Urinary bladder (tissue), 4 donors: Measurements from ENCODE around the gene SLC49A3. TPM values are rescaled to one million over a fixed set of nuclear protein-coding genes. Genes with fewer than 3 reads are reported as not detected.

ENCODE experiments used
- DNase-seq: peaks from one replicate; pipeline ENCODE4 v3.0.0-alpha.2; 2015; ENCODE audit errors: extremely low spot score
- H3K27ac ChIP-seq: one replicate; pipeline ENCODE4 v1.5.1; 2013; ENCODE audit warnings: low read depth, mild to moderate bottlenecking, moderate library complexity
- H3K36me3 ChIP-seq: one replicate; pipeline ENCODE4 v1.6.1; 2013; ENCODE audit warnings: mild to moderate bottlenecking, moderate library complexity; ENCODE audit not compliant: insufficient read depth
- H3K4me1 ChIP-seq: one replicate; pipeline ENCODE4 v1.6.1; 2013; ENCODE audit warnings: mild to moderate bottlenecking, moderate library complexity; ENCODE audit not compliant: insufficient read depth
- H3K4me3 ChIP-seq: one replicate; pipeline ENCODE4 v1.5.1; 2013; ENCODE audit warnings: low read depth, low read length
- WGBS: extraction: QIAGEN DNeasy Blood & Tissue Kit; methylation state at CpG from one replicate; pipeline ENCODE4 v1.1.7; 2013; 5-methylcytosine and 5-hydroxymethylcytosine counted together
- polyA plus RNA-seq: library from polyadenylated mRNA; stranded (reverse); fragments of 200-250 nt; gene quantifications from one replicate; pipeline ENCODE4 v1.2.3, GENCODE V29; 2013
- total RNA-seq: library from RNA; depleted of rRNA; stranded (reverse); fragments of >200 nt; gene quantifications from one replicate; pipeline ENCODE4 v1.2.3, GENCODE V29; 2014
- donor health status: healthy with polysubstance abuse.
- donor health status: healthy.

Gene SLC49A3
- total and polyA plus RNA-seq, 2 donors, result 2.1 to 7.9 TPM

DNA sequence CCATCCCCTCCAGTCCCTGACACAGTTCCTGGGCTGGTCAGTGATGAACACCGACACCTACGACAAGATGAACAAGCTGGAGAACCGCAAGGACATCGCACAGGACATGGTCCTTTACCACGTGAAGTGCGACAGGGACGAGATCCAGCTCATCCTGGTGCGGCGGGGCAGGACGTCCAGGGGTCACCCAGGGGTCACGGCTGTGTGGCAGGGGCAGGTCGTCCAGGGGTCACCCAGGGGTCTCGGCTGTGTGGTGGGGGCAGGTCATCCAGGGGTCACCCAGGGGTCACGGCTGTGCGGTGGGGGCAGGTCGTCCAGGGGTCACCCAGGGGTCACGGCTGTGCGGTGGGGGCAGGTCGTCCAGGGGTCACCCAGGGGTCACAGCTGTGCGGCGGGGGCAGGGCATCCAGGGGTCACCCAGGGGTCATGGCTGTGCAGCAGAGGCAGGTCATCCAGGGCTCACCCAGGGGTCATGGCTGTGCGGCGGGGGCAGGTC is 31.6 kb downstream of the SLC49A3 start:
- Histone ChIP-seq H3K36me3 (no peaks in the 10 kb centered on the region), H3K4me3 (no peak overlapping the region), H3K27ac (no peak overlapping the region), H3K4me1 (no peaks in the 10 kb centered on the region)
- 78% methylated on average over 23 of the region's 23 CpGs for WGBS
- no peak for DNase-seq

DNA sequence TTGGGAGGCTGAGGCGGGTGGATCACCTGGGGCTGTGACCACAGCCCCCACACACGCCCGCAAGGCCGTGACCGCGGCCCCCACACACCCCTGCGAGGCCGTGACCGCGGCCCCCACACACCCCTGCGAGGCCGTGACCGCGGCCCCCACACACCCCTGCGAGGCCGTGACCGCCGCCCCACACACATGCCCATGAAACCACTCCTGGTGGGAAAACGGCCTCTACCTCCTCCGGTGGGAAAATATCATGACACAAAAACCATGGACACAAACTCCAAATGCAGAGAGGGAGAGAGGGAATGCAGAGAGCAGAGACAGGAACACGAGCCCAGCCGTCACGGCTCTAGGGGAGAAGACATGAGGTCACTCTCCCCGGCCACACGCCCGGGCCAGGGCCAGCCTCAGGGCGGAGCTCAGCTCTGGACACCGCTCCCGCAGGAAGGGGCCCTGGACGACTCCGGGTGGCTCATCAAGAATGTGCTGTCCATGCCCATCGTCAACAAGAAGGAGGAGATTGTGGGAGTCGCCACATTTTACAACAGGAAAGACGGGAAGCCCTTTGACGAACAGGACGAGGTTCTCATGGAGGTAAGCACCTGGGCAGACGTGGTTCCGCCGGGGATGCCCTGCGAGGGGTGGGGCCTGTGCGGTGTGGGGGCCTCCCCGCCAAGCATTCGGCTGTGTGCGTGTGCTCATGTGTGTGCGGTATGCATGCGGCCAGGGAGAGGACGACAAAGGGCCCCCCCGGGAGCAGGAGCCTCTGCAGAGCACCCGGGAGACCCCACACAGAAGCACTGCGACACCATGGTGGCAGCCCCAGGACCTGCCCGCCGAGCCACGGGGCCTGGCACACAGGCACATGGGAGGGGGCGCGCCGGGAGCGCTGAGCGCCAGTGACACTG is 32.3 kb downstream of the SLC49A3 start:
- no peaks in the 10 kb centered on the region for H3K36me3 ChIP-seq
- no peak overlapping the region for H3K4me3 ChIP-seq
- 70% methylated on average over 58 of the region's 58 CpGs for WGBS
- H3K4me1 ChIP-seq, result no peaks in the 10 kb centered on the region
- no peak for DNase-seq
- no peak overlapping the region for H3K27ac ChIP-seq

DNA sequence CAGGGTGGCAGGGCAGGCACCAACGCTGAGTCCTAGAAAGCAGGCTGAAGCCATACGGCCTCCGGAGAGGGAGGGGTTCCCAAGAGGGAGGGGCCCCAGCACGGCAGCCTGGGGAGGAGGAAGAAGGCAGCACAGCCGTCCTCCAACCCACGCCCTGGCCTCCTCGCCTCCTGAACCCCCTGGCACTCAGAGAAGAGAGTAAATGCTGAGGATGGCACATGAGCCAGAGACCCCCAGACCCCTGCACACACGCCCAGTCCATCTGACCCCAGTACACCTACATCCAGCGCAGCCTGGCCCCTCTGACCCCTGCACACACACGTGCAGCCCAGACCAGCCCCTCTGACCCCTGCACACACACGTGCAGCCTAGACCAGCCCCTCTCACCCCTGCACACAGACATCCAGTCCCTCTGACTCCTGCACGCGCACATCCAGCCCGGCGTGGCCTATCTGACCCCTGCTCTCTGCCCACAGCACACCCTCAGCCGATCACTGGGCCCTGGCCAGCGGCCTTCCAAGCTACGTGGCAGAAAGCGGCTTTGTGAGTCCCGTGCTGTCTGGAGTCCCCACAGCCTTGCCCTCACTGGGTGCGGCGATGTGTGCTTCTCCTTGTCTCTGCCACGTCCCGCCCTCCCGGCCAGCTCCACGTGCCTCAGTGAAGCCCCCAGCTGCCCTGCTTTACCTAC is 33.3 kb downstream of the SLC49A3 start:
- no peaks in the 10 kb centered on the region for H3K4me1 ChIP-seq
- WGBS, result 67% methylated on average over 26 of the region's 26 CpGs
- H3K4me3 ChIP-seq, result no peak overlapping the region
- DNase-seq, result no peak
- no peak overlapping the region for H3K27ac ChIP-seq
- H3K36me3 ChIP-seq, result no peaks in the 10 kb centered on the region

DNA sequence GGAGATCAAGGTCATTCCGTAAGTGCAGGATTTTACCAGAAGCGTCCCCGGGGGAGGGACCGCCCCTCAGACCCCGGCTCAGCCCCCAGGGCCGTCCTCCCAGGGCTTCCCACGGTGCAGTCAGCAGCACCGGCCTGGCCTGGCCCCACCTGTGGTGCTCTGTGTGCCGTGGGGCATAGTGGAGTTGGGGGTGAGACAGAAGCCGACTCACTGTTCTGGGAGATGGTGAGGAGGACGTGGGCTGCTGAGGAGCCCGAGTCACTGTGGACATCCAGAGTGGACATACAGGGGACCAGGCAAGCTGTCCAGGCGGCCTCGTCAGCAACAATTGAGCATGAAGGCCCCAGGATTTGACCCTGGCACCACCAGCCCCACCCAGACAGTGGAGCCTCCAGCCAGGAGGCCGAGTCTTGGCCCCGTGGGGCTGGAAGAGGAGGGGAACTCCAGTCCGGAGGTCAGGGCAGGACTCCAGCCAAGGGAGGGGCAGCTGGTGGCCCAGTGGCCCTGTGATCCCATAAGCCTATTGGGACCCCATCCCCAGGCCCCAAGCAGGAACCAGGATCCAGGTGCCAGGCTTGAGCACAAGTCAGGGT is 34.0 kb downstream of the SLC49A3 start:
- no peak for DNase-seq
- H3K4me1 ChIP-seq, result no peaks in the 10 kb centered on the region
- 53% methylated on average over 17 of the region's 17 CpGs for WGBS
- no peaks in the 10 kb centered on the region for H3K36me3 ChIP-seq
- H3K27ac ChIP-seq, result no peak overlapping the region
- H3K4me3 ChIP-seq, result no peak overlapping the region

DNA sequence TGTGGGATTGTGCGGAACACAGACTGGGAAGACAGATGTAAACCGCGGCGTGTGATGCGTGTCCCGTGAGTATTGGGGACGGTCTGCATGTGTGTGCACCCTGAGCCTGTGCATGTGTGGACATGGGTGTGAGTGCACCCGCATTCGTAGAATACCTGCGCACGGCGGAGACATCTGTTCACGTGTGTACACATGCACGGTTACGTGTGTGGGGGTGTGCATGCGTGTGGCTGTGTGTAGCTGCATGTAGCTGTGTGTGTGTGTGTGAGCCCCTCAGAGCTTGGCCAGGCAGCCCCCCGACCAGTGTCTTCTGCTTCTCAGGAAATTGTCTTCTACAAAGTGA is 34.5 kb downstream of the SLC49A3 start:
- 94% methylated on average over 17 of the region's 17 CpGs for WGBS
- no peak overlapping the region for H3K27ac ChIP-seq
- H3K4me1 ChIP-seq, result no peaks in the 10 kb centered on the region
- H3K36me3 ChIP-seq, result no peaks in the 10 kb centered on the region
- no peak for DNase-seq
- H3K4me3 ChIP-seq, result no peak overlapping the region

DNA sequence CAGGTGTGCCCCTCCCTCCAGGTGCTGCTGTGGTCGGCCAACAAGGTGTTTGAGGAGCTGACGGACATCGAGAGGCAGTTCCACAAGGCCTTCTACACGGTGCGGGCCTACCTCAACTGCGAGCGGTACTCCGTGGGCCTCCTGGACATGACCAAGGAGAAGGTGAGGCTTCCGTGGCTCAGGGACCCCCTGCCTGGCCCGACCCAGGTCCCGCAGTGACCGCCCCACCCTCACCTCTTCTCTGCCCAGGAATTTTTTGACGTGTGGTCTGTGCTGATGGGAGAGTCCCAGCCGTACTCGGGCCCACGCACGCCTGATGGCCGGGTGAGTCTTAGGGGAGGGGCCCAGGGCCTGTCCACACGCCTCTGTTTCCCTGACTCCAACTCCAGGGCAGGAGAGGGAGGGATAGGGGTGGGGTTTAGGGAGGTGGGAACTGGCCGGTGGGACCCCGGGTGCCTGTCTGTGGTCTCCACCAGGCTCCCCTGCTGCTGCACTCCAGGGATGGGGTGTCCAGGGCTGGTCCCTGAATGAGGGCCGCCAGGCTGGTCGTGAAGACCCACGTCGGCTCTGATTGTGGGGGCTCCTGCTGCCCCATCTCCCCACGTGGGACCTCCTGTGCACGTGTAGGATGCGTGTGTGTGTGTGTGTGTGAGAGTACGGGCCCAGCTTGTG is 35.0 kb downstream of the SLC49A3 start:
- Histone ChIP-seq H3K4me1 (no peaks in the 10 kb centered on the region), H3K27ac (no peak overlapping the region), H3K4me3 (no peak overlapping the region), H3K36me3 (no peaks in the 10 kb centered on the region)
- 84% methylated on average over 29 of the region's 29 CpGs for WGBS
- no peak for DNase-seq

DNA sequence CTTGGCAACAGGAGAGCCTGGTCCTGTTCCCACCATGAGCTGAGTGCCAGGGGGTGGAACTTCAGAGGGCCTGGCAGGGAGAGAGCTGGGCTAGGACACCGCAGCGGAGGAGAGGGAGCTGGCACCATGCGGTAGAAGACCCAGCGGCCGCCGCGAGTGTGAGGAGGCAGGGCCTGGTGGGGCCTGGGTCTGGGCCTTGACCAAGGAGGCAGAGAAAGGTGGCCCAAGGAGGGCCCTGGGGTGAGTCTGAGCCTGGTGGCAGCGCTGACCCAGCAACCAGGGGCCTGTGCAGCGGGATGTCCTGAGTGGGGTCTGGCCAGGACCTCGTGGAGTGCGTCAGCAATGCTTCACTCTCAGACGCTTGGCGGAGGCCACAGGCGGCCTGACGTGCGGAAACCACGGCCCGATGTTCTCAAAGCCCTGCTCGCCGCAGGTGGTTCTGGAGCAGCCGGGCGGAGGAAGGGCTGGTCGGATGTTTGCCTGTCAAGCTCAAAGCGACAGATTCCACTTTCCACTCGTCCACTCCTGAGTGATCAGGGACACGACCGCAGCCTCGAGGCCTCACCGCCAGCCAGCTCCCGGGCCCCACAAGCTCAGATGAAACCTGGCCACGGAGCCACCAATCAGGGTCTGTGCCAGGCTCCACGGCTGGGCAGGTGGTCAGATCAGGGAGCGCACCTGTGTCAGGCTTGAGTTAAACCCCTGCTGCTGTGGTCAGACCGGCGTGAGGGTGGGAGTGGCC is 35.7 kb downstream of the SLC49A3 start:
- no peak overlapping the region for H3K27ac ChIP-seq
- H3K4me1 ChIP-seq, result no peaks in the 10 kb centered on the region
- 88% methylated on average over 35 of the region's 35 CpGs for WGBS
- no peak overlapping the region for H3K4me3 ChIP-seq
- no peaks in the 10 kb centered on the region for H3K36me3 ChIP-seq
- no peak for DNase-seq

DNA sequence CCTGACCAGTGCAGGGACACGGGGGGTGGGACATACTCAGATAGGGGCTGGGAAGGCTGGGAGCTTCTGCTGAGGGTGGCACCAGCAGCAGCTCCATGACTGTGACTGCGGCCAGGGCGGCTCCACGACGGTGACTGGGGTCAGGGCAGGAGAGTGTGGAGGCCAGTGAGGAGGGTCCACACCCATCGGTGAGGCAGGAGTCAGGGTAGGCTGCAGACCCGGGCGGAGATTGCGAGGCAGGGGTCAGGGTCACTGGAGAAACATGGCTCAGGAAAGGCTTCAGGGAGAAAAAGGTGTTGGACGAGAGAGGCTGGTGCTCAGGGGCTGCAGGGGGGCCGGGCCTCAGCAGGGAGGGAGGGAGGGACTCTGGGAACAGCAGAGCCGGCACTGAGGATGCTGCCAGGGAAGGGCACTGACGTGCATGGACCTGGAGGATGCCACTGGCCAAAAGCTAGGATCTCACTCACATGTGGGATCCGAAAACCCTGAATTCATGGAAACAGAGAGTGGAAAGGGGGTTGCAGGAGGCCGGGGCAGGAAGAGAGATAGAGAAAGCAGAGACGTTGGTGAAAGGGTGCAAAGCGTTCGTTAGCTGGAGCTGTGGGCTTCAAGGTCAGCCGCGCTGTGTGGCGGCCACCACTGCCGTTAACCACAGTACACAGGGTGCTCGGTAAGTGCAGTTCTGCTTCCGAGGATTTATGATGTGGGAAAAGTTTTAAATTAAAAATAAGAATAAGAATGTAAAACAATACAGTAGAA is 36.9 kb downstream of the SLC49A3 start:
- WGBS, result 56% methylated on average over 24 of the region's 24 CpGs
- Histone ChIP-seq H3K4me3 (no peak overlapping the region), H3K27ac (no peak overlapping the region), H3K36me3 (no peaks in the 10 kb centered on the region), H3K4me1 (no peaks in the 10 kb centered on the region)
- no peak for DNase-seq

DNA sequence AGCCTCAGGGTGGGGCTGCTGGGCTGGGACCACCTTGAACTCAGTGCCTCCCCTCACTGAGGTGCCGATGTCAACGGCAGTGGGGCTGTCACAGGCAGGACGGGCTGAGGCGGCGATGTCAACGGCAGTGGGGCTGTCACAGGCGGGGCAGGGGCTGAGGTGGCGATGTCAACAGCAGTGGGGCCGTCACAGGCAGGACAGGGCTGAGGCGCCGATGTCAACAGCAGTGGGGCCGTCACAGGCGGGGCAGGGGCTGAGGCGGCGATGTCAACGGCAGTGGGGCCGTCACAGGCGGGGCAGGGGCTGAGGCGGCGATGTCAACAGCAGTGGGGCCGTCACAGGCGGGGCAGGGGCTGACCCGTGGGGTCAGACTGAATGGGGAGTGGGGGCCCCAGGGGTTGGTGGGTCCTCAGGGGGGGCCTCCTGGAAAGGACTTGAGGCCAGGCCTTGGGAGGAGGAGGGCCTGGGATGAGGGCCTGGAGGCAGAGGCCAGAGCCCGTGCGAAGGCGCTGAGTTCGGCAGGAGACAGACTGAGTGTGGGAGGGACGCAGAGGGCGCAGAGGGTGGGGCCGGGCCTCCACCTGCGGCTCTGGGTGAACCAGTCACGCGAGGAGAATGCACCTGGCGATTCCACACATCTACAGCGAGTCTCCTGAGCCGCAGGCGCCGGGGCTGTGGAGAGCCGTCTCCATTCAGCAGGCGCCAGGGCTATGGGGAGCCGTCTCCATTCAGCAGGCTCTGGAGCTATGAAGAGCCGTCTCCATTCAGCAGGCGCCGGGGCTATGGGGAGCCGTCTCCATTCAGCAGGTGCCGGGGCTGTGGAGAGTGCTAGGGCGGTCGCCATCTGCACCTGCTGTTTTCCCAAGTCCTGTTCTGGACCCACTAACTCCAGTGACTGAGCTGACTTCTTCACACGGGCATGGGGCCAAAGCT is 37.7 kb downstream of the SLC49A3 start:
- no peak overlapping the region for H3K4me3 ChIP-seq
- DNase-seq, result no peak
- 32% methylated on average over 49 of the region's 49 CpGs for whole genome bisulfite sequencing
- no peaks in the 10 kb centered on the region for H3K4me1 ChIP-seq
- H3K27ac ChIP-seq, result no peak overlapping the region
- H3K36me3 ChIP-seq, result no peaks in the 10 kb centered on the region

DNA sequence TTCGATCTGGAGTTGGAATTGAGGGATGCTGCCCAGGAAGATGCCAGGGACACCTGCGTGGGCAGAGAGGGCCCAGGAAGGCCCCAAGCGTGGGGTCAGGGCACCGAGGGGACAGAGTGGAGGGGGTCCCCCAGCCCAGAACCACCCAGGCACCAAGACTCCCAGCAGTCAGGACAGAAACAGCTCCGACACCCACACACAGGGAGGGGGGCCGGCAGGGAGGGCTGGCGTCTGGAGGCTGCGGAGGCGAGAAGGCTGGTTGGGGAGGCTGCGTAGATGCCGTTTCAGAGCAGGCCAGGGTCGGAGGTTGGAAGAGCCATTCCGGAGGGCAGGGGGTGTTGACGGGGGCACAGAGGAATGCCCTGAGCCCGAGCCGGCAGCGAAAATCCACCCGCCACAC is 38.5 kb downstream of the SLC49A3 start:
- DNase-seq, result no peak
- no peaks in the 10 kb centered on the region for H3K36me3 ChIP-seq
- H3K4me3 ChIP-seq, result no peak overlapping the region
- H3K27ac ChIP-seq, result no peak overlapping the region
- WGBS, result 73% methylated on average over 18 of the region's 18 CpGs
- no peaks in the 10 kb centered on the region for H3K4me1 ChIP-seq

DNA sequence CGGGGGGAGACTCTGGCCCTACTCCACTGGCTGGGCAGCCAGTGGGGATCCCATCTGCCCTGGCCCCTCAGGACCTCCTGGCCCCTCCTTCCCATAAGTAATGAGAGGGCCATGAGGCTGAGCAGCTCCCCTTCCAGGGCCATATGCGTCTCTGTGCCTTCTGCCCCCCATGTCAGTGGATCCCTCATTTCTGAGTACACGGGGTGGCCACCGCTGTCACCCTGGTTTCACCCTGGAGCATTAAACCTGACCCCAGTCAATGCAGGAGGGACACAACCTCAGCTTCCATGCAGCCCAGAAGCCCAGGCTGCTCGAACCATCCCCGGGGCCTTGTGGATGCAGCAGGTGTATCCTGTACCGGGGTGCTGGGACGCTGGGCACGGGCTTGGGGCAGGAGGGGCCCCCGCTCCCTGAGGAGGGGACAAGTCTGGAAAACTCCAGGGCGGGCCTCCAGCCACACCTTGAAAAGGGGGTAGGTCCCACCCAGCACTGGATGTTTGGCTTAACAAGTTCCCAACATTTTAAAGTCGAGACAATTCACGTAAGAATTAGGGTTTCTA is 39.1 kb downstream of the SLC49A3 start:
- no peaks in the 10 kb centered on the region for H3K4me1 ChIP-seq
- DNase-seq, result no peak
- WGBS, result 87% methylated on average over 13 of the region's 13 CpGs
- no peak overlapping the region for H3K4me3 ChIP-seq
- H3K36me3 ChIP-seq, result no peaks in the 10 kb centered on the region
- H3K27ac ChIP-seq, result no peak overlapping the region
